ENCODE data around the gene UCHL5. TPM values are rescaled to one million over a fixed set of nuclear protein-coding genes. Genes with fewer than 3 reads are reported as not detected.

UCHL5 gene
- total RNA-seq, 1 experiment from 2014 or later: 94.4 TPM

DNA sequence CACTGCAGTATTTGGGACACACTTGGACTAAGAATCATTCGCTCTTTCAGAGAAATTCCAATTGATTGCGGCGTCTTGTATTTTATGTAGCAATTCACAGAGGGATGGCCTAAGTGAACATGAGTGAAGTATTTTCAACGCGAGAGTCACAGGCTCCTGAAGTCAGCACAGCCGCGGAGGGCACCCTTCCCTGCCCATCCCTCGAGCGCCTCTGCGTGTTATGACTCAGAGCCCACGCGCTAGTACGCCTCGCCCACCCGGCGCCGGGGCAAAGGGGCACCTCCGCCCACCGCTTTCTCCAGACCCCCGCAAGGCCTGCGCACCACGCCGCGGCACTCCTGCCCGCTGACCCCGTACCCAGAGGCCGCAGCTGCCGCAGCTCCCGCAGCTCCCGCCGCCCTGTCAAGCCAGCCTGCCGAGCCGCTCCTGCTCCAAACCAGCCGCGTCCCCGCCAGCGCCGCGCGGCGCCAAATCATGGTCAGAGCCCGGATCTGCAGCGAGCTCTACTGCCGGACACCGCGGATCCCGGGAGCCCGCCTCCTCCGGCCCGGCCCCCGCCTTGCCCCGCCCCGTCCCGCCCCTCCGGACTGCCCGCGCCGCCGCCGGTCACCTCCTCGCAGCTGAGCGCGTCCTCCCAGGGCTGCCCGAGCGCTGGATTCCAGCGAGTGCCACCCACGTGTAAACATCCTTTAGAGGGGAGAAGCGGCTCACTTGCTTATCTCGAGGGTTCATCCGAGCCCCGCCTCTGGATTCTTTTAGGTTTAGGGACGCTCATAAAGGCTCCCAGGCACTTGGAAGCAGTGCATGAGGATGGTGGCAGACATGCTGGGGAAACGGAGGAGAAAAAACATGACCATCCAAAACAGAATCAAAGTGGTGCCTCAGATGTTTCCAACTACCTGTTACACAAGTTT is 46.0 kb upstream of the UCHL5 start, which contains the start of gene GLRX2:
Gene GLRX2, minus strand, starts transcription at position 508 of the 914 bp plus-strand sequence. Its CDS starts 32 bp downstream, at position 476.
- POLR2A ChIA-PET: interaction anchor here (0.8 to 14.1 kb wide), 18 partner anchors 11 to 299 kb away, joined by 3 to 302 read pairs (median 12); partner anchors contain the start of genes CDC73, RO60 and UCHL5

DNA sequence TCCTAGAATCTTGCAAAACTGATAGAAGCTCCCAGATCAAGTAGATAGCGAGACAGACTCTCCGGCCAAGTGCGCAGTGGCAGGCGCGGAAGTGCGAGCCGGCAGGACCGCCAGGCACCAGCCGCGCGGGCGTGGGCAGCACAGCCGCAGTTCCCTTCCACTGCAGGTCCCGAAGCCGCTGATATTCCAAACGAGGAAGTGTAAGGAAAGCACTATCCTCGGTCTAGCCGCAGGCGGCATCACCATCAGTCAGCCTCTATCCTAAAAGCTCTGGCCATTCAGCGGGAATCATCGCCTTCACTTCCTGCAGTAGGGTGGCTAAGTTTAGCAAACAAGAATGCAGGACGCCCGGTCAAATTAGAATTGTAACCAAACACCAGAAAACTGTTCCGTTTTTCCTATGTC is 45.3 kb upstream of the UCHL5 start:
- CTCF ChIA-PET: interaction anchor here (0.6 to 9.2 kb wide), 12 partner anchors 9 to 1217 kb away, joined by 3 to 114 read pairs (median 4); partner anchors contain the start of genes CDC73 and UCHL5
- TF ChIP-seq, protein P1, sequence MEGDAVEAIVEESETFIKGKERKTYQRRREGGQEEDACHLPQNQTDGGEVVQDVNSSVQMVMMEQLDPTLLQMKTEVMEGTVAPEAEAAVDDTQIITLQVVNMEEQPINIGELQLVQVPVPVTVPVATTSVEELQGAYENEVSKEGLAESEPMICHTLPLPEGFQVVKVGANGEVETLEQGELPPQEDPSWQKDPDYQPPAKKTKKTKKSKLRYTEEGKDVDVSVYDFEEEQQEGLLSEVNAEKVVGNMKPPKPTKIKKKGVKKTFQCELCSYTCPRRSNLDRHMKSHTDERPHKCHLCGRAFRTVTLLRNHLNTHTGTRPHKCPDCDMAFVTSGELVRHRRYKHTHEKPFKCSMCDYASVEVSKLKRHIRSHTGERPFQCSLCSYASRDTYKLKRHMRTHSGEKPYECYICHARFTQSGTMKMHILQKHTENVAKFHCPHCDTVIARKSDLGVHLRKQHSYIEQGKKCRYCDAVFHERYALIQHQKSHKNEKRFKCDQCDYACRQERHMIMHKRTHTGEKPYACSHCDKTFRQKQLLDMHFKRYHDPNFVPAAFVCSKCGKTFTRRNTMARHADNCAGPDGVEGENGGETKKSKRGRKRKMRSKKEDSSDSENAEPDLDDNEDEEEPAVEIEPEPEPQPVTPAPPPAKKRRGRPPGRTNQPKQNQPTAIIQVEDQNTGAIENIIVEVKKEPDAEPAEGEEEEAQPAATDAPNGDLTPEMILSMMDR (IDR thresholded peaks at IDR 0.05; ENCODE audit: unreplicated experiment): no peak
- Mint-ChIP-seq H3K9me3 (ENCODE audit: unreplicated experiment) (no peaks in the 10 kb centered on the region), H3K27ac (ENCODE audit: low read depth, unreplicated experiment) (peak overlapping the region; percentile 89), H3K36me3 (ENCODE audit: insufficient read depth, unreplicated experiment) (peaks cover 22% of the 10 kb centered on the region), H3K27me3 (ENCODE audit: insufficient read depth, unreplicated experiment) (no peaks in the 10 kb centered on the region), H3K4me1 (ENCODE audit: insufficient read depth, unreplicated experiment) (peaks cover 18% of the 10 kb centered on the region), H3K4me3 (ENCODE audit: unreplicated experiment) (peak overlapping the region; percentile 91)
- BruUV-seq (replicated peaks): TSS peak; percentile 32
- intact Hi-C loops (cut with micrococcal nuclease): no loop called here
- DNase-seq (ENCODE audit: unreplicated experiment): peak; percentile 71
- POLR2A ChIA-PET: interaction anchor here (0.6 to 14.1 kb wide), 22 partner anchors 9 to 298 kb away, joined by 3 to 302 read pairs (median 9); partner anchors contain the start of genes CDC73, RO60 and UCHL5

More for the DNA sequence above, 46.0 kb upstream of the UCHL5 start, which contains the start of gene GLRX2:
- no peaks in the 10 kb centered on the region for H3K27me3 Mint-ChIP-seq (ENCODE audit: insufficient read depth, unreplicated experiment)
- intact Hi-C loops (cut with micrococcal nuclease): loop anchor here (1.0 kb wide), 2 partner anchors 17 to 46 kb away; partner anchors contain the start of genes CDC73, RO60 and UCHL5
- peaks cover 16% of the 10 kb centered on the region for H3K36me3 Mint-ChIP-seq (ENCODE audit: insufficient read depth, unreplicated experiment)
- TF ChIP-seq, protein P1 (IDR thresholded peaks at IDR 0.05; ENCODE audit: unreplicated experiment): no peak
- peak within 1 kb of the TSS; percentile 89 for H3K27ac Mint-ChIP-seq (ENCODE audit: low read depth, unreplicated experiment)
- peaks cover 20% of the 10 kb centered on the region for H3K4me1 Mint-ChIP-seq (ENCODE audit: insufficient read depth, unreplicated experiment)
- no peaks in the 10 kb centered on the region for H3K9me3 Mint-ChIP-seq (ENCODE audit: unreplicated experiment)
- no TSS peak for BruUV-seq (replicated peaks)
- H3K4me3 Mint-ChIP-seq (ENCODE audit: unreplicated experiment): peak within 1 kb of the TSS; percentile 91
- CTCF ChIA-PET: interaction anchor here (0.6 to 9.2 kb wide), 9 partner anchors 12 to 628 kb away, joined by 3 to 114 read pairs (median 4); partner anchors contain the start of genes CDC73 and UCHL5
- DNase-seq (ENCODE audit: unreplicated experiment): peak; percentile 90

DNA sequence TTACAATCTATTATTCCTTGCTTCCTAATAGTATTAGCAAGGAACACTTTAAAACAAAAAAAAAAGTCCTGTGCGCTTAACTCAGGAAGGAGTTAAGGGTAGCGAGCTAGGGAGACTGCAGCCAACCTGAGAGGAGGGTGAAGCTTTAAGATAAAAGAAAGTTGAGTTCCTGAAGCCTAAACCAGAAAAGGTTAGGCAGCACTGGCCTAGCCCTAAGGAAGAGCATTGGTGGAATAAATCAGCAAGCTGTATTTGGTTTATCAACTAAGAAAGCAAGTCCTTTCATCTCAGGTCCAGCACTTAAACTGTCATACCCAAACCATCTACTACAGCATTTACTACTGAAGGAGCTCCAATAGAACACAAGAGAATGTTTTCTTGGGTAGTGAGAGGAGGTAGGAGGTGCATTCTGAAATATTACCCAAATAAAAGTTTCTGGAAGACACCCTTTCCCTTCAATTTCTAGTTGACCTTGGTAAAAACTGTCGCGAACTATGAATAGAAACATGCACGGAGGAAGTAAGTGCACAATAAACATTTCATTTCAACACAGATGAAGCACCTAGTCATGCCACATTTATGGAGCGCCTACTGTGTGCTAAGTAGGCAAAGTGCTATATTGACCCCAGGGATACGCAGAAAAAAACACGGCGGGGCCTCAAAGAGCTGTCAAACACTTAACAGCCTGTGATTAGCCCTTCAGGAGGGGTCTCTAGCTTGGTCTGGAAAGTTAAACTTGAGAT is 44.8 kb upstream of the UCHL5 start:
- Mint-ChIP-seq H3K9me3 (ENCODE audit: unreplicated experiment) (no peaks in the 10 kb centered on the region), H3K4me3 (ENCODE audit: unreplicated experiment) (peak overlapping the region; percentile 91), H3K27ac (ENCODE audit: low read depth, unreplicated experiment) (peak overlapping the region; percentile 89), H3K27me3 (ENCODE audit: insufficient read depth, unreplicated experiment) (no peaks in the 10 kb centered on the region), H3K4me1 (ENCODE audit: insufficient read depth, unreplicated experiment) (peaks cover 18% of the 10 kb centered on the region), H3K36me3 (ENCODE audit: insufficient read depth, unreplicated experiment) (peaks cover 28% of the 10 kb centered on the region)
- ChIA-PET CTCF (interaction anchor here (0.7 to 9.2 kb wide), 11 partner anchors 9 to 1217 kb away, joined by 3 to 114 read pairs (median 4); partner anchors contain the start of genes CDC73 and UCHL5), POLR2A (interaction anchor here (0.6 to 14.1 kb wide), 21 partner anchors 10 to 574 kb away, joined by 3 to 302 read pairs (median 10); partner anchors contain the start of genes CDC73, RO60 and UCHL5)
- TF ChIP-seq, protein P1 (IDR thresholded peaks at IDR 0.05; ENCODE audit: unreplicated experiment): no peak
- peak; percentile 11 for DNase-seq (ENCODE audit: unreplicated experiment)
- no TSS peak for BruUV-seq (replicated peaks)
- intact Hi-C loops (cut with micrococcal nuclease): no loop called here

Data from MCF 10A (cell line).